ENCODE data around the gene ZCCHC4.
A peak's percentile ranks its signal among the peaks of the same experiment; 100 is the strongest.

ZCCHC4 gene, protein sequence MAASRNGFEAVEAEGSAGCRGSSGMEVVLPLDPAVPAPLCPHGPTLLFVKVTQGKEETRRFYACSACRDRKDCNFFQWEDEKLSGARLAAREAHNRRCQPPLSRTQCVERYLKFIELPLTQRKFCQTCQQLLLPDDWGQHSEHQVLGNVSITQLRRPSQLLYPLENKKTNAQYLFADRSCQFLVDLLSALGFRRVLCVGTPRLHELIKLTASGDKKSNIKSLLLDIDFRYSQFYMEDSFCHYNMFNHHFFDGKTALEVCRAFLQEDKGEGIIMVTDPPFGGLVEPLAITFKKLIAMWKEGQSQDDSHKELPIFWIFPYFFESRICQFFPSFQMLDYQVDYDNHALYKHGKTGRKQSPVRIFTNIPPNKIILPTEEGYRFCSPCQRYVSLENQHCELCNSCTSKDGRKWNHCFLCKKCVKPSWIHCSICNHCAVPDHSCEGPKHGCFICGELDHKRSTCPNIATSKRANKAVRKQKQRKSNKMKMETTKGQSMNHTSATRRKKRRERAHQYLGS

DNA sequence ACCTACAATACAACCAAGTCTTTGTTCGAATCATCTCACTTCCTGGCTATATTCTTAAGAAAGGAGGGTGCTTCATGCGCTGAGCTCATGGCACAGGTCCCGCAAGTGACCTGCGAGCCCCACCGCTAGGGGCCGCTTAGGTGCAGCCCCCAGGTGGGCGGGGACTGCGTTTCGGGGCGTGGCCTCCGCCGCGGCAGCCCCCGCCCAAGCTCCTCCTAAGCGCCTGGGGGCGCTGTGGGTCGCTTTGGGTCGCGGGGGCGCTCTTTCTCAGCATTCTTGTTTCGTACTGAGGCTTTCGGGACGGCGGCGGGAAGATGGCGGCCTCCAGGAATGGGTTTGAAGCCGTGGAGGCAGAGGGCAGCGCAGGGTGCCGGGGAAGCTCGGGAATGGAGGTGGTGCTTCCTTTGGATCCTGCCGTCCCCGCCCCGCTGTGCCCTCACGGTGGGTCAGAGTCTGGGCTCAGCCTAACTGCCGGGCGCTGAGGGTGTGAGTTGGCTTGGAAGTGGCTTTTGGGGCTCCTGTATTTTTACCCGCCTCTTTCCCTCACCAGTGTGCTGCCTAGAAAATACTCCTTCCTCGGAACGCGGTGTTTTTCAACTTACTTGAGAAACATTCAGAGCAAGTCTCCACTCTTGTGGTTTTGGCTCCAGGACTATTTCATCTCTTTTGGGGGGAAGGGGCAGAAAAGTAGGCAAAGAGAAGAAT, at the start of gene ZCCHC4:
Gene ZCCHC4 (plus strand): TSS at position 279 of the 705 bp plus-strand sequence. CDS start 36 bp downstream, at position 315.
- Histone ChIP-seq H3K27ac (peak within 1 kb of the TSS in 1 of 2 donors; percentile 72), H3K4me3 (peak within 1 kb of the TSS; percentile 79)
- peak; percentile 93 for DNase-seq (ENCODE audit: low spot score)
- TF ChIP-seq, protein P1, sequence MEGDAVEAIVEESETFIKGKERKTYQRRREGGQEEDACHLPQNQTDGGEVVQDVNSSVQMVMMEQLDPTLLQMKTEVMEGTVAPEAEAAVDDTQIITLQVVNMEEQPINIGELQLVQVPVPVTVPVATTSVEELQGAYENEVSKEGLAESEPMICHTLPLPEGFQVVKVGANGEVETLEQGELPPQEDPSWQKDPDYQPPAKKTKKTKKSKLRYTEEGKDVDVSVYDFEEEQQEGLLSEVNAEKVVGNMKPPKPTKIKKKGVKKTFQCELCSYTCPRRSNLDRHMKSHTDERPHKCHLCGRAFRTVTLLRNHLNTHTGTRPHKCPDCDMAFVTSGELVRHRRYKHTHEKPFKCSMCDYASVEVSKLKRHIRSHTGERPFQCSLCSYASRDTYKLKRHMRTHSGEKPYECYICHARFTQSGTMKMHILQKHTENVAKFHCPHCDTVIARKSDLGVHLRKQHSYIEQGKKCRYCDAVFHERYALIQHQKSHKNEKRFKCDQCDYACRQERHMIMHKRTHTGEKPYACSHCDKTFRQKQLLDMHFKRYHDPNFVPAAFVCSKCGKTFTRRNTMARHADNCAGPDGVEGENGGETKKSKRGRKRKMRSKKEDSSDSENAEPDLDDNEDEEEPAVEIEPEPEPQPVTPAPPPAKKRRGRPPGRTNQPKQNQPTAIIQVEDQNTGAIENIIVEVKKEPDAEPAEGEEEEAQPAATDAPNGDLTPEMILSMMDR (IDR thresholded peaks at IDR 0.05) = peak; percentile 60

DNA sequence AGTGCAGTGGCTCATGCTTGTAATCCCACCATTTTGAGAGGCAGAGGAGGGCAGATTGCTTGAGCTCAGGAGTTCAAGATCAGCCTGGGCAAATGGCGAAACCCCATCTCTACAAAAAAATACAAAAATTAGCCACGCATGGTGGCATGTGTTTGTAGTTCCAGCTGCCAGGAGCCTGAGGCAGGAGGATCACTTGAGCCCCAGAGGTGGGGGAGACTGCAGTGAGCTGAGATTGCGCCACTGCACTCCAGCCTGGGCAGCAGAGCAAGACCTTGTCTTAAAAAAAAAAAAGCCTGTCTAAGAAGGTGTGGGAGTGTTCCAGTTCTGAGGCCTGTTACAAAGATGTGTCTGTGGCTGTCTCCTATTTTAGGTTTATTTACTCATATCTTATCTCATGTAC, 40.7 kb upstream of the ZCCHC4 start:
- TF ChIP-seq, protein P1 (IDR thresholded peaks at IDR 0.05) = no peak
- Histone ChIP-seq H3K27ac (no peak overlapping the region), H3K4me3 (no peak overlapping the region)
- DNase-seq (ENCODE audit: low spot score) = no peak

DNA sequence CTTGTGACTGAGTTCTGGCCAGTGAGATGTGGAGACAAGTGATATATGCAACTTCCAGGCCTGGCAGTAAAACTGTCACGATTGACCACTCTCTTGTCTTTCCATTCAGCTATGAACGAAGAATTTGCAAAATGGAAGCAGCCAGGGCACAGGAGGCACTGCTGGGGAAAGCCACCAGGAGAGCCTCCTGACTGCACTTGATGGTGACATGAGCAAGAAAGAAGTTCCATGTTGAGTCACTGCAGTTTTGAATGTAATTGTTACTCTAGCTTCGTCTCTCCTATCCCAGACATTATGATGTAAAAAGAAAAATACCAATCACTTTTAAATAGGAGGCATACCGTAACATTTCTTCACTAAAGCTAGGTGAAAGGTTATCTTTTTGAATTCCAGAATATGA, 32.4 kb upstream of the ZCCHC4 start:
- DNase-seq (ENCODE audit: low spot score) = no peak
- TF ChIP-seq, protein P1 (IDR thresholded peaks at IDR 0.05) = no peak
- no peak overlapping the region for H3K27ac ChIP-seq
- no peak overlapping the region for H3K4me3 ChIP-seq

DNA sequence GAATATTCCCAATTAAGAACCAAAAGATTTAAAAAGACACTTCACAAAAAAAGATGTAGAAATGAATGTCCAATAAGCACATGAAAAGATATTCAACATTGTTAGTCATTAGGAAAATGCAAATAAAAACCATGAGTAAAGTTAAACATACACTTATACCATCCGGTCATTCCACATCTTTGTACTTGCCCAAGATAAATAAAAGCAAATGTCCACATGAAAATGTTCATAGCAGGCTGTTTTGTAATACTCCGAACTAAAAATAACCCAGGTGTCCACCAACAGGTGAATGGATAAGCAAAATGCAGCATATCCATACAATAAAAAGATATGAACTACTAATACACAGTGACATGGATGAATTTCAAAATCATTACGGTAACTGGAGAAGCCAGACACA, 28.6 kb upstream of the ZCCHC4 start:
- TF ChIP-seq, protein P1 (IDR thresholded peaks at IDR 0.05) = no peak
- DNase-seq (ENCODE audit: low spot score) = no peak

DNA sequence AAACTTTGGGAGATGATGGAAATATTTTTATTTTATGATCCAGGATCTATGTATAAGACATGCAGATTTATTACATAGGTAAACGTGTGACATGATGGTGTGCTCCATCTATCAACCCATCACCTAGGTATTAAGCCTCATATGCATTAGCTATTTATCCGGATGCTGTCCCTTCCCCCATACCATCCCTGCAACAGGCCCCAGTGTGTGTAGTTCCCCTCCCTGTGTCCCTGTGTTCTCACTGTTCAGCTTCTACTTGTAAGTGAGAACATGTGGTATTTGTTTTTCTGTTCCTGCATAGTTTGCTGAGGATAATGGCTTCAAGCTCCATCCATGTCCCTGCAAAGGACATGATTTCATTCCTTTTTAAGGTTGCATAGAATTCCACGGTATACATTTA, 28.1 kb upstream of the ZCCHC4 start:
- no peak overlapping the region for H3K27ac ChIP-seq
- TF ChIP-seq, protein P1 (IDR thresholded peaks at IDR 0.05) = no peak
- H3K4me3 ChIP-seq = no peak overlapping the region
- no peak for DNase-seq (ENCODE audit: low spot score)

More for the DNA sequence above, 28.6 kb upstream of the ZCCHC4 start:
- no peak overlapping the region for H3K4me3 ChIP-seq
- no peak overlapping the region for H3K27ac ChIP-seq

DNA sequence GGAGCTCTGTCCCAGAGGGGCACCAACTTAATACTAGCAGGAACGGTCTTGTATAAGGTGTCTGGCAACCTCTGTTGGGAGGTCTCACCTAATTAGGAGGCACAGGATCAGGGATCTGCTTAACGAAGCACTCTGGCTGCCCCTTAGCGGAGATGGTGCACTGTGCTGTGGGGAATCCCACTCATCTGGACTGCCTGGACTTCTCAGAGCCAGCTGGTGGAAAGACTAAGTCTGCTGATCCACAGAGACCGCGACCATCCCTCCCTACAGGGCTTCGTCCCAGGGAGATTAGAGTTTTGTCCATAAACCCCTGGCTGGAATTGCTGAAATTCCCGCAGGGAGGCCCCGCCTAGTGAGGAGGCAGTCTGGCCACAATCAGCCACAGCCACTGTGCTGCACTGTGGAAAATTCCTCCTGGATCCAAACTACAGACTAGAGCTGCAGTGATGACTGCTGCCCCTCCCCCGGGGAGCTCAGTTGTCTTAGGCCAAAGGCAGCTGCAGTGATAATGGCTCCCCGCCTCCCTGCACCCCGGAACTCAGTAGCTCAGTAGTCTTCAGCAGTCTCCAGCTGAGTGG, 22.0 kb upstream of the ZCCHC4 start:
- H3K4me3 ChIP-seq = no peak overlapping the region
- no peak overlapping the region for H3K27ac ChIP-seq
- DNase-seq (ENCODE audit: low spot score) = no peak
- TF ChIP-seq, protein P1 (IDR thresholded peaks at IDR 0.05) = no peak
